MCF 10A (cell line): ENCODE data around the gene ELP4. TPM values are rescaled to one million over a fixed set of nuclear protein-coding genes. Genes with fewer than 3 reads are reported as not detected.

ENCODE experiments used
- BruUV-seq: library from RNA; stranded (reverse); fragments of 400-500 nt; replicated peaks from 2 replicates; lab custom pipeline; 2021; lab: Mats Ljungman, UMichigan
- CTCF ChIA-PET: fragments of 300-600 bp; sonication (Branson Sonifier 250); formaldehyde crosslinking; extraction: SDS; loops from one replicate; lab custom pipeline; 2021; ENCODE audit warnings: antibody characterized with exemption, inconsistent platforms; lab: Yijun Ruan, JAX
- POLR2A ChIA-PET: fragments of 300-600, 350-650 bp; sonication (Branson Sonifier 250); formaldehyde crosslinking; extraction: SDS; loops from one replicate; lab custom pipeline; 2020; ENCODE audit warnings: antibody characterized with exemption, inconsistent platforms; lab: Yijun Ruan, JAX
- DNase-seq: peaks from one replicate; pipeline ENCODE4 v3.0.0-alpha.2; 2018; ENCODE audit not compliant: unreplicated experiment
- H3K27ac Mint-ChIP-seq: one replicate; pipeline ENCODE4 v1.8.0; 2022; ENCODE audit warnings: mild to moderate bottlenecking, low read depth, mixed read lengths; ENCODE audit not compliant: unreplicated experiment
- H3K27me3 Mint-ChIP-seq: one replicate; pipeline ENCODE4 v1.8.0; 2022; ENCODE audit warnings: mixed read lengths; ENCODE audit not compliant: insufficient read depth, unreplicated experiment
- H3K36me3 Mint-ChIP-seq: one replicate; pipeline ENCODE4 v1.8.0; 2022; ENCODE audit warnings: mild to moderate bottlenecking, moderate library complexity, mixed read lengths; ENCODE audit not compliant: insufficient read depth, unreplicated experiment
- H3K4me1 Mint-ChIP-seq: one replicate; pipeline ENCODE4 v1.8.0; 2022; ENCODE audit warnings: mixed read lengths; ENCODE audit not compliant: insufficient read depth, unreplicated experiment
- H3K4me3 Mint-ChIP-seq: one replicate; pipeline ENCODE4 v1.8.0; 2022; ENCODE audit warnings: mild to moderate bottlenecking, moderate library complexity, mixed read lengths; ENCODE audit not compliant: unreplicated experiment
- H3K9me3 Mint-ChIP-seq: one replicate; pipeline ENCODE4 v1.8.0; 2022; ENCODE audit warnings: mixed read lengths; ENCODE audit not compliant: unreplicated experiment
- intact Hi-C: fragments of 100-400 bp; cut with micrococcal nuclease; formaldehyde crosslinking; loops from 2 replicates; pipeline ENCODE4 v1.14.1; 2022
- total RNA-seq: library from RNA; stranded (reverse); gene quantifications from 2 replicates; pipeline ENCODE4 v1.2.3, GENCODE V29; 2022
- TF ChIP-seq, protein P1 (sequence below): fragments of 200-600 bp; IDR thresholded peaks from one replicate; pipeline ENCODE4 v1.8.0; 2022; ENCODE audit warnings: antibody characterized with exemption, mild to moderate bottlenecking; ENCODE audit not compliant: unreplicated experiment

The ELP4 gene
- total RNA-seq, 1 experiment from 2014 or later = 18.3 TPM

DNA sequence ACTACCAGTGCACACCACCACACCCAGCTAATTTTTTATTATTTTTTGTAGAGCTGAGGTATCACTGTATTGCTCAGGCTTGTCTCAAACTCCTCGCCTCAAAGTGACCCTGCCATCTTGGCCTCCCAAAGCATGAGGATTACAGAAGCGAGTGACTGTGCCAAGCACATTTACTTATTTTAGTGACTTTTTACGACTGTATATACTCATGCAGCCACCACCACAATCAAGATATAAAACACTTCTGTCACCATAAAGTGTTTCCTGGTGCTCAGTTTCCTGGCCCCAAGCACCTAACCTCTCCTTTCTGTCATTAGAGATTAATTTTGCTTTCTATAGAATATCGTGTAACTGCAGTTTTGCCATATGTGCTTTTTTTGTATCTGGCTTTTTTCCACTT is 25.9 kb downstream of the ELP4 start:
- ChIA-PET CTCF (interaction anchor here (1.0 kb wide), 1 partner anchor 30 kb away, joined by 3 read pairs; no protein-coding TSS in a partner anchor), POLR2A (no interaction called here)
- TF ChIP-seq, protein P1, sequence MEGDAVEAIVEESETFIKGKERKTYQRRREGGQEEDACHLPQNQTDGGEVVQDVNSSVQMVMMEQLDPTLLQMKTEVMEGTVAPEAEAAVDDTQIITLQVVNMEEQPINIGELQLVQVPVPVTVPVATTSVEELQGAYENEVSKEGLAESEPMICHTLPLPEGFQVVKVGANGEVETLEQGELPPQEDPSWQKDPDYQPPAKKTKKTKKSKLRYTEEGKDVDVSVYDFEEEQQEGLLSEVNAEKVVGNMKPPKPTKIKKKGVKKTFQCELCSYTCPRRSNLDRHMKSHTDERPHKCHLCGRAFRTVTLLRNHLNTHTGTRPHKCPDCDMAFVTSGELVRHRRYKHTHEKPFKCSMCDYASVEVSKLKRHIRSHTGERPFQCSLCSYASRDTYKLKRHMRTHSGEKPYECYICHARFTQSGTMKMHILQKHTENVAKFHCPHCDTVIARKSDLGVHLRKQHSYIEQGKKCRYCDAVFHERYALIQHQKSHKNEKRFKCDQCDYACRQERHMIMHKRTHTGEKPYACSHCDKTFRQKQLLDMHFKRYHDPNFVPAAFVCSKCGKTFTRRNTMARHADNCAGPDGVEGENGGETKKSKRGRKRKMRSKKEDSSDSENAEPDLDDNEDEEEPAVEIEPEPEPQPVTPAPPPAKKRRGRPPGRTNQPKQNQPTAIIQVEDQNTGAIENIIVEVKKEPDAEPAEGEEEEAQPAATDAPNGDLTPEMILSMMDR = no peak
- BruUV-seq = no TSS peak
- Mint-ChIP-seq H3K4me1 (no peaks in the 10 kb centered on the region), H3K9me3 (no peaks in the 10 kb centered on the region), H3K36me3 (peaks cover 6% of the 10 kb centered on the region), H3K27ac (no peak overlapping the region), H3K27me3 (no peaks in the 10 kb centered on the region), H3K4me3 (no peak overlapping the region)
- DNase-seq = no peak
- intact Hi-C loops = no loop called here

DNA sequence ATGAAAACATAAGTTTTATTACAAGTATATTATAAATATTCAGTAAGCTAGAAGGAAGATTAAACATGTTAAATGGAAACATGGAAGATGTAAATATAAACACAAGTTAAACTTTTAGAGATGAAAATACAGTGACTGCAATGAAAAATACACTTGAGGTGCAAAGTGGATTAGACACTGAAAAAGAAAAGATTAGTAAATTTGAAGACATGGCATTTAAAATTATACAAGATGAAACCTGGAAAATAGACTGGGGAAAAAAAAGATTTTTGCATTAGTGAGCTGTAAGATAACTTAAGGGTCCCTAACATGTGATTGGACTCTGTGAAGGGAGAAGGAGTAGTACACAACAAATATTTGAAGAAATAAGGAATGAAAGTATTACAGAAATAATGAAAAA is 33.3 kb downstream of the ELP4 start:
- no TSS peak for BruUV-seq
- CTCF ChIA-PET = no interaction called here
- Mint-ChIP-seq H3K27ac (no peak overlapping the region), H3K4me1 (no peaks in the 10 kb centered on the region), H3K4me3 (no peak overlapping the region), H3K9me3 (peaks cover 20% of the 10 kb centered on the region), H3K27me3 (no peaks in the 10 kb centered on the region), H3K36me3 (peaks cover 23% of the 10 kb centered on the region)
- POLR2A ChIA-PET = no interaction called here
- intact Hi-C loops = no loop called here
- TF ChIP-seq, protein P1 = no peak
- no peak for DNase-seq

DNA sequence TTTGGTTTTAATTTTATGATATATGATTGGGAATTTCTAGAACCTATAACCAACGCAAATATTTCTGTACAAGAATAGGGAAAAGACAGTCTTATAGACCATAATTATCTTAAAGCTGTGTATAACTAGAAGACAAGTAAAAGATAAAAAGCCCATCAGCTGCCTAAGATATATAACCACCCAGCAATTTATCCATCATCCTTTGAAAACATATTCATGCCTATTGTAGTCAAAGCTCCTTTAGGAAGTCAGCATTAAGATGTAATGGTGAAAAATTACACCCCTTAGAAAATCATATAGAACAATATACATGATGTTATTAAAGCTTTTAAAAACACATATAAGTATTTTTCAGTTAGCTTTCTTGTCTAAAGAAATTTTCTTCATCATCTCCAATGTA is 46.4 kb downstream of the ELP4 start:
- CTCF ChIA-PET = no interaction called here
- Mint-ChIP-seq H3K4me3 (no peak overlapping the region), H3K27ac (no peak overlapping the region), H3K27me3 (no peaks in the 10 kb centered on the region), H3K9me3 (no peaks in the 10 kb centered on the region), H3K36me3 (no peaks in the 10 kb centered on the region), H3K4me1 (no peaks in the 10 kb centered on the region)
- TF ChIP-seq, protein P1 = no peak
- DNase-seq = no peak
- POLR2A ChIA-PET = no interaction called here
- BruUV-seq = no TSS peak
- intact Hi-C loops = no loop called here

DNA sequence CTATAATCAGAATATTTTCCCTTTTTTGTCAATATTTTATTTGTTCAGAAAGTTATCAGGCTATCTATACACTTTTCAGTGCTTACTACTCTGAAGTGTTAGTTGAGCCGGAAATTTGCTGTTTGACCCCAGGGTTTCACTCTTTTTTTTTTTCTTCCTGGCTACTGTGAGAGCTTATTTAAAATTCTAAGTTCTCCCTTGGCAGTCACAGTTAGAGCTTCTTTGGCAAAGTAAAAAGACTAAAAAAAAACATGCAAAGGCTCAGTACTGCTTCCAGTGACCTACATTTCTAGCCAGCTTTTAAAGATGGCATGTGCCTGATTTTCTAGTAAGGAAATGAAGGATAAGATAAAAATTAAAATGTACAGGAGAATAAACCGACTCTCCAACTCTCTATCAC is 48.4 kb downstream of the ELP4 start:
- Mint-ChIP-seq H3K27me3 (no peaks in the 10 kb centered on the region), H3K36me3 (no peaks in the 10 kb centered on the region), H3K4me1 (no peaks in the 10 kb centered on the region), H3K27ac (no peak overlapping the region), H3K9me3 (no peaks in the 10 kb centered on the region), H3K4me3 (no peak overlapping the region)
- BruUV-seq = no TSS peak
- intact Hi-C loops = no loop called here
- CTCF ChIA-PET = interaction anchor here (0.6 to 0.8 kb wide), 2 partner anchors 84 to 1336 kb away, joined by 3 read pairs; no protein-coding TSS in a partner anchor
- POLR2A ChIA-PET = no interaction called here
- TF ChIP-seq, protein P1 = no peak
- DNase-seq = no peak
